GM23338 (cell line): ENCODE data around the gene PGAP6.

Experiments used
- CREB1 ChIP-seq: fragments of 250-450 bp; sonication (Bioruptor Pico); IDR thresholded peaks from 2 replicates; pipeline ENCODE4 v1.5.0; 2020; ENCODE audit warnings: low read depth, mild to moderate bottlenecking, moderate library complexity
- EZH2 ChIP-seq: fragments of 200-600 bp; sonication (generic); IDR thresholded peaks from one replicate; pipeline ENCODE4 v1.8.0; 2017; ENCODE audit warnings: antibody characterized with exemption, mild to moderate bottlenecking, low read depth; ENCODE audit not compliant: unreplicated experiment
- EZH2phosphoT487 ChIP-seq: fragments of 200-600 bp; sonication (generic); IDR thresholded peaks from one replicate; pipeline ENCODE4 v1.8.1; 2018; ENCODE audit warnings: antibody characterized with exemption; ENCODE audit not compliant: unreplicated experiment
- JUNB ChIP-seq: IDR thresholded peaks from one replicate; pipeline ENCODE4 v1.6.1; 2016; ENCODE audit warnings: antibody characterized with exemption; ENCODE audit not compliant: unreplicated experiment
- NANOG ChIP-seq: IDR thresholded peaks from 2 replicates; pipeline ENCODE4 v1.6.1; 2016; ENCODE audit warnings: antibody characterized with exemption, borderline replicate concordance
- POLR2AphosphoS5 ChIP-seq: IDR thresholded peaks from 2 replicates; pipeline ENCODE4 v1.6.1; 2016; ENCODE audit warnings: antibody characterized with exemption, low read depth
- STAT1 ChIP-seq: IDR thresholded peaks from one replicate; pipeline ENCODE4 v1.6.1; 2016; ENCODE audit warnings: antibody characterized with exemption; ENCODE audit not compliant: unreplicated experiment
- ZNF114 ChIP-seq: fragments of 250-450 bp; sonication (Bioruptor Pico); IDR thresholded peaks from 2 replicates; pipeline ENCODE4 v1.5.0; 2020; ENCODE audit warnings: mild to moderate bottlenecking, moderate library complexity
- ZNF331 ChIP-seq: fragments of 250-450 bp; sonication (Bioruptor Pico); IDR thresholded peaks from 2 replicates; pipeline ENCODE4 v1.5.0; 2020; ENCODE audit warnings: low read depth, mild to moderate bottlenecking, moderate library complexity
- TF ChIP-seq, protein P1 (sequence below), 2 experiments: fragments of 200-600 bp in 1 of 2; sonication (generic) in 1 of 2; conservative IDR thresholded peaks; 2 replicates each; pipeline versions ENCODE4 v1.5.1 to v1.6.1; 2016 to 2017; ENCODE audit warnings: antibody characterized with exemption in 2 of 2, low read depth in 2 of 2, mild to moderate bottlenecking in 2 of 2, moderate library complexity in 1 of 2
- TF ChIP-seq, protein P2 (sequence below): IDR thresholded peaks from one replicate; pipeline ENCODE4 v1.6.1; 2018; ENCODE audit warnings: antibody characterized with exemption; ENCODE audit not compliant: unreplicated experiment
- TF ChIP-seq, protein P3 (sequence below): IDR thresholded peaks from 2 replicates; pipeline ENCODE4 v1.6.1; 2016; ENCODE audit warnings: antibody characterized with exemption
- TF ChIP-seq, protein P4 (sequence below): fragments of 250-450 bp; sonication (Bioruptor Pico); IDR thresholded peaks from 2 replicates; pipeline ENCODE4 v1.5.0; 2020; ENCODE audit warnings: mild to moderate bottlenecking, moderate library complexity

DNA sequence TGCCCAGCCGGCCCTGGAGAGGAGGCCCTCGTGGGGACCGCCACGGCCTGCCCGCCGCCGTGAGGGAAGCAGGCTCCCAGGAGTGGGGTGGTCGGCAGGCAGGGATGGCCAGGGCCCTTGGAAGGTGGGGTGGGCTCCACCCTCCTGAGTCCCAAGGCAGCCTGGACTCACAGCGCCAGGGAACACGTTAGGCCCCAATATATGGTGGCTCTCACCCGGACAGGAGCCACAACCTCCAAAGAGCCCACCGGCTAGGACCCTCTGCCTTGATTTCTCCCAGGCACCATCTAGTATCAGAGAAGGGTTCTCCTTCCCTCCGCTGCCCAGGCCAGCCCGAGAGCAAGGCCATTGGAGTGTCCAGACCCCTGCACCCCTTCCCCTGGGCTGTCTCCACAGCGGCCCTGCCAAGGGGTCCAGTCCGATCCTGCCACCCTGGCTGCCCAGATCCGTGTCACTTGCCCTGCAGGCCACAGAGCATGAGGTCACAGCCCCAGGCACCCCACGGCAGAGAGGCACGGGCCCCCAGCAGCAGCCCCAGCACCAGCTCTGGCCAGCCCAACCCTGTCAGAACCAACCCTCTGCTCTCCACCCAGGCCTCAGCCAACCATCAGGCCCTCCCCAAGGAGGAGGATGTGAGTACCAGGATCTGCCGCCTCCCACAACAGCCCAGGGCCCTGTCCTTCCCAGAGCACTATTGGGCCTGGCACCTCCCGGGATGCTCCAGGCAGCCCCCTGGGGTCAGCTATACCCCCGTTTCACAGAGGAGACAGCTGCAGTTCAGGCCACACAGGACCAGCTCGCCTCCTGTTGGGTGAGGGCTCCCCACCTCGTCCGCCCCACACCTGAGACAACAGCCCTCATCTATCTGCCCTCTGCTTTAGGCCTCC, 28.1 kb downstream of the PGAP6 start:
- TF ChIP-seq, protein P1, sequence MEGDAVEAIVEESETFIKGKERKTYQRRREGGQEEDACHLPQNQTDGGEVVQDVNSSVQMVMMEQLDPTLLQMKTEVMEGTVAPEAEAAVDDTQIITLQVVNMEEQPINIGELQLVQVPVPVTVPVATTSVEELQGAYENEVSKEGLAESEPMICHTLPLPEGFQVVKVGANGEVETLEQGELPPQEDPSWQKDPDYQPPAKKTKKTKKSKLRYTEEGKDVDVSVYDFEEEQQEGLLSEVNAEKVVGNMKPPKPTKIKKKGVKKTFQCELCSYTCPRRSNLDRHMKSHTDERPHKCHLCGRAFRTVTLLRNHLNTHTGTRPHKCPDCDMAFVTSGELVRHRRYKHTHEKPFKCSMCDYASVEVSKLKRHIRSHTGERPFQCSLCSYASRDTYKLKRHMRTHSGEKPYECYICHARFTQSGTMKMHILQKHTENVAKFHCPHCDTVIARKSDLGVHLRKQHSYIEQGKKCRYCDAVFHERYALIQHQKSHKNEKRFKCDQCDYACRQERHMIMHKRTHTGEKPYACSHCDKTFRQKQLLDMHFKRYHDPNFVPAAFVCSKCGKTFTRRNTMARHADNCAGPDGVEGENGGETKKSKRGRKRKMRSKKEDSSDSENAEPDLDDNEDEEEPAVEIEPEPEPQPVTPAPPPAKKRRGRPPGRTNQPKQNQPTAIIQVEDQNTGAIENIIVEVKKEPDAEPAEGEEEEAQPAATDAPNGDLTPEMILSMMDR (conservative IDR thresholded peaks at IDR 0.05; ENCODE audit: low read depth in 2 of 2): no peak
- no peak for TF ChIP-seq POLR2AphosphoS5
- no peak for TF ChIP-seq CREB1 (CRISPR knock-in tag)
- TF ChIP-seq EZH2phosphoT487: no peak
- no peak for TF ChIP-seq EZH2
- no peak for TF ChIP-seq JUNB
- no peak for TF ChIP-seq ZNF331 (CRISPR knock-in tag)
- TF ChIP-seq STAT1: no peak
- TF ChIP-seq, protein P2, sequence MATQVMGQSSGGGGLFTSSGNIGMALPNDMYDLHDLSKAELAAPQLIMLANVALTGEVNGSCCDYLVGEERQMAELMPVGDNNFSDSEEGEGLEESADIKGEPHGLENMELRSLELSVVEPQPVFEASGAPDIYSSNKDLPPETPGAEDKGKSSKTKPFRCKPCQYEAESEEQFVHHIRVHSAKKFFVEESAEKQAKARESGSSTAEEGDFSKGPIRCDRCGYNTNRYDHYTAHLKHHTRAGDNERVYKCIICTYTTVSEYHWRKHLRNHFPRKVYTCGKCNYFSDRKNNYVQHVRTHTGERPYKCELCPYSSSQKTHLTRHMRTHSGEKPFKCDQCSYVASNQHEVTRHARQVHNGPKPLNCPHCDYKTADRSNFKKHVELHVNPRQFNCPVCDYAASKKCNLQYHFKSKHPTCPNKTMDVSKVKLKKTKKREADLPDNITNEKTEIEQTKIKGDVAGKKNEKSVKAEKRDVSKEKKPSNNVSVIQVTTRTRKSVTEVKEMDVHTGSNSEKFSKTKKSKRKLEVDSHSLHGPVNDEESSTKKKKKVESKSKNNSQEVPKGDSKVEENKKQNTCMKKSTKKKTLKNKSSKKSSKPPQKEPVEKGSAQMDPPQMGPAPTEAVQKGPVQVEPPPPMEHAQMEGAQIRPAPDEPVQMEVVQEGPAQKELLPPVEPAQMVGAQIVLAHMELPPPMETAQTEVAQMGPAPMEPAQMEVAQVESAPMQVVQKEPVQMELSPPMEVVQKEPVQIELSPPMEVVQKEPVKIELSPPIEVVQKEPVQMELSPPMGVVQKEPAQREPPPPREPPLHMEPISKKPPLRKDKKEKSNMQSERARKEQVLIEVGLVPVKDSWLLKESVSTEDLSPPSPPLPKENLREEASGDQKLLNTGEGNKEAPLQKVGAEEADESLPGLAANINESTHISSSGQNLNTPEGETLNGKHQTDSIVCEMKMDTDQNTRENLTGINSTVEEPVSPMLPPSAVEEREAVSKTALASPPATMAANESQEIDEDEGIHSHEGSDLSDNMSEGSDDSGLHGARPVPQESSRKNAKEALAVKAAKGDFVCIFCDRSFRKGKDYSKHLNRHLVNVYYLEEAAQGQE: no peak
- no peak for TF ChIP-seq ZNF114 (CRISPR knock-in tag)
- TF ChIP-seq, protein P3, sequence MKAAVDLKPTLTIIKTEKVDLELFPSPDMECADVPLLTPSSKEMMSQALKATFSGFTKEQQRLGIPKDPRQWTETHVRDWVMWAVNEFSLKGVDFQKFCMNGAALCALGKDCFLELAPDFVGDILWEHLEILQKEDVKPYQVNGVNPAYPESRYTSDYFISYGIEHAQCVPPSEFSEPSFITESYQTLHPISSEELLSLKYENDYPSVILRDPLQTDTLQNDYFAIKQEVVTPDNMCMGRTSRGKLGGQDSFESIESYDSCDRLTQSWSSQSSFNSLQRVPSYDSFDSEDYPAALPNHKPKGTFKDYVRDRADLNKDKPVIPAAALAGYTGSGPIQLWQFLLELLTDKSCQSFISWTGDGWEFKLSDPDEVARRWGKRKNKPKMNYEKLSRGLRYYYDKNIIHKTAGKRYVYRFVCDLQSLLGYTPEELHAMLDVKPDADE: no peak
- TF ChIP-seq NANOG: no peak
- TF ChIP-seq, protein P4, sequence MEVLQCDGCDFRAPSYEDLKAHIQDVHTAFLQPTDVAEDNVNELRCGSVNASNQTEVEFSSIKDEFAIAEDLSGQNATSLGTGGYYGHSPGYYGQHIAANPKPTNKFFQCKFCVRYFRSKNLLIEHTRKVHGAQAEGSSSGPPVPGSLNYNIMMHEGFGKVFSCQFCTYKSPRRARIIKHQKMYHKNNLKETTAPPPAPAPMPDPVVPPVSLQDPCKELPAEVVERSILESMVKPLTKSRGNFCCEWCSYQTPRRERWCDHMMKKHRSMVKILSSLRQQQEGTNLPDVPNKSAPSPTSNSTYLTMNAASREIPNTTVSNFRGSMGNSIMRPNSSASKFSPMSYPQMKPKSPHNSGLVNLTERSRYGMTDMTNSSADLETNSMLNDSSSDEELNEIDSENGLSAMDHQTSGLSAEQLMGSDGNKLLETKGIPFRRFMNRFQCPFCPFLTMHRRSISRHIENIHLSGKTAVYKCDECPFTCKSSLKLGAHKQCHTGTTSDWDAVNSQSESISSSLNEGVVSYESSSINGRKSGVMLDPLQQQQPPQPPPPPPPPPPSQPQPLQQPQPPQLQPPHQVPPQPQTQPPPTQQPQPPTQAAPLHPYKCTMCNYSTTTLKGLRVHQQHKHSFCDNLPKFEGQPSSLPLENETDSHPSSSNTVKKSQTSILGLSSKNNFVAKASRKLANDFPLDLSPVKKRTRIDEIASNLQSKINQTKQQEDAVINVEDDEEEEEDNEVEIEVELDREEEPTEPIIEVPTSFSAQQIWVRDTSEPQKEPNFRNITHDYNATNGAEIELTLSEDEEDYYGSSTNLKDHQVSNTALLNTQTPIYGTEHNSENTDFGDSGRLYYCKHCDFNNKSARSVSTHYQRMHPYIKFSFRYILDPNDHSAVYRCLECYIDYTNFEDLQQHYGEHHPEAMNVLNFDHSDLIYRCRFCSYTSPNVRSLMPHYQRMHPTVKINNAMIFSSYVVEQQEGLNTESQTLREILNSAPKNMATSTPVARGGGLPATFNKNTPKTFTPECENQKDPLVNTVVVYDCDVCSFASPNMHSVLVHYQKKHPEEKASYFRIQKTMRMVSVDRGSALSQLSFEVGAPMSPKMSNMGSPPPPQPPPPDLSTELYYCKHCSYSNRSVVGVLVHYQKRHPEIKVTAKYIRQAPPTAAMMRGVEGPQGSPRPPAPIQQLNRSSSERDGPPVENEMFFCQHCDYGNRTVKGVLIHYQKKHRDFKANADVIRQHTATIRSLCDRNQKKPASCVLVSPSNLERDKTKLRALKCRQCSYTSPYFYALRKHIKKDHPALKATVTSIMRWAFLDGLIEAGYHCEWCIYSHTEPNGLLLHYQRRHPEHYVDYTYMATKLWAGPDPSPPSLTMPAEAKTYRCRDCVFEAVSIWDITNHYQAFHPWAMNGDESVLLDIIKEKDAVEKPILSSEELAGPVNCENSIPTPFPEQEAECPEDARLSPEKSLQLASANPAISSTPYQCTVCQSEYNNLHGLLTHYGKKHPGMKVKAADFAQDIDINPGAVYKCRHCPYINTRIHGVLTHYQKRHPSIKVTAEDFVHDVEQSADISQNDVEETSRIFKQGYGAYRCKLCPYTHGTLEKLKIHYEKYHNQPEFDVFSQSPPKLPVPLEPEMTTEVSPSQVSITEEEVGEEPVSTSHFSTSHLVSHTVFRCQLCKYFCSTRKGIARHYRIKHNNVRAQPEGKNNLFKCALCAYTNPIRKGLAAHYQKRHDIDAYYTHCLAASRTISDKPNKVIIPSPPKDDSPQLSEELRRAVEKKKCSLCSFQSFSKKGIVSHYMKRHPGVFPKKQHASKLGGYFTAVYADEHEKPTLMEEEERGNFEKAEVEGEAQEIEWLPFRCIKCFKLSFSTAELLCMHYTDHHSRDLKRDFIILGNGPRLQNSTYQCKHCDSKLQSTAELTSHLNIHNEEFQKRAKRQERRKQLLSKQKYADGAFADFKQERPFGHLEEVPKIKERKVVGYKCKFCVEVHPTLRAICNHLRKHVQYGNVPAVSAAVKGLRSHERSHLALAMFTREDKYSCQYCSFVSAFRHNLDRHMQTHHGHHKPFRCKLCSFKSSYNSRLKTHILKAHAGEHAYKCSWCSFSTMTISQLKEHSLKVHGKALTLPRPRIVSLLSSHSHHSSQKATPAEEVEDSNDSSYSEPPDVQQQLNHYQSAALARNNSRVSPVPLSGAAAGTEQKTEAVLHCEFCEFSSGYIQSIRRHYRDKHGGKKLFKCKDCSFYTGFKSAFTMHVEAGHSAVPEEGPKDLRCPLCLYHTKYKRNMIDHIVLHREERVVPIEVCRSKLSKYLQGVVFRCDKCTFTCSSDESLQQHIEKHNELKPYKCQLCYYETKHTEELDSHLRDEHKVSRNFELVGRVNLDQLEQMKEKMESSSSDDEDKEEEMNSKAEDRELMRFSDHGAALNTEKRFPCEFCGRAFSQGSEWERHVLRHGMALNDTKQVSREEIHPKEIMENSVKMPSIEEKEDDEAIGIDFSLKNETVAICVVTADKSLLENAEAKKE: no peak
